ENCODE measurements around the gene DOK6.

DOK6 gene

GRCh38 chr18:69889009-69889408 lies 488.3 kb downstream of the DOK6 start:
- no peak for DNase-seq (ENCODE audit: low spot score)
- no peak for TF ChIP-seq CTCF (IDR thresholded peaks at IDR 0.05; ENCODE audit: borderline replicate concordance, control extremely low read depth, extremely low read depth, insufficient read depth, missing control alignments)
- in situ Hi-C loops (cut with MboI; ENCODE audit: low sequenced_read_pairs, unreplicated experiment): no loop called here

- DNase-seq (ENCODE audit: low spot score): no peak
- in situ Hi-C loops (cut with MboI; ENCODE audit: low sequenced_read_pairs, unreplicated experiment): no loop called here
- no peak for TF ChIP-seq CTCF (IDR thresholded peaks at IDR 0.05; ENCODE audit: borderline replicate concordance, control extremely low read depth, extremely low read depth, insufficient read depth, missing control alignments)
These were observed 489.9 kb downstream of the DOK6 start for GRCh38 chr18:69890558-69890957.

GRCh38 chr18:69894467-69894866 lies 493.8 kb downstream of the DOK6 start:
- no peak for DNase-seq (ENCODE audit: low spot score)
- in situ Hi-C loops (cut with MboI; ENCODE audit: low sequenced_read_pairs, unreplicated experiment): no loop called here
- TF ChIP-seq CTCF (IDR thresholded peaks at IDR 0.05; ENCODE audit: borderline replicate concordance, control extremely low read depth, extremely low read depth, insufficient read depth, missing control alignments): no peak

- in situ Hi-C loops (cut with MboI; ENCODE audit: low sequenced_read_pairs, unreplicated experiment): no loop called here
- no peak for DNase-seq (ENCODE audit: low spot score)
These were observed 494.7 kb downstream of the DOK6 start for GRCh38 chr18:69895066-69896047.

GRCh38 chr18:69897397-69898108 lies 496.9 kb downstream of the DOK6 start:
- TF ChIP-seq CTCF (IDR thresholded peaks at IDR 0.05; ENCODE audit: borderline replicate concordance, control extremely low read depth, extremely low read depth, insufficient read depth, missing control alignments): no peak
- peak; percentile 54 for DNase-seq (ENCODE audit: low spot score)
- in situ Hi-C loops (cut with MboI; ENCODE audit: low sequenced_read_pairs, unreplicated experiment): no loop called here

More at GRCh38 chr18:69895066-69896047, 494.7 kb downstream of the DOK6 start:
- TF ChIP-seq CTCF (IDR thresholded peaks at IDR 0.05; ENCODE audit: borderline replicate concordance, control extremely low read depth, extremely low read depth, insufficient read depth, missing control alignments): no peak

GRCh38 chr18:69898241-69898861 lies 497.7 kb downstream of the DOK6 start:
- in situ Hi-C loops (cut with MboI; ENCODE audit: low sequenced_read_pairs, unreplicated experiment): no loop called here
- TF ChIP-seq CTCF (IDR thresholded peaks at IDR 0.05; ENCODE audit: borderline replicate concordance, control extremely low read depth, extremely low read depth, insufficient read depth, missing control alignments): no peak
- DNase-seq (ENCODE audit: low spot score): peak; percentile 43

All from GM13976 (cell line).